Non-pigmented ciliary epithelial cell (primary cell): ENCODE results near the gene GPANK1.

Experiments
- DNase-seq: peaks from one replicate; pipeline ENCODE4 v3.0.0-alpha.2; 2010; ENCODE audit warnings: low read depth

Gene GPANK1

GRCh38 chr6:31691078-31691463 lies 26.3 kb upstream of the GPANK1 start:
- no peak for DNase-seq

- DNase-seq = no peak
Observed at GRCh38 chr6:31690231-31691077, 25.7 kb upstream of the GPANK1 start.

GRCh38 chr6:31689249-31690110 lies 24.7 kb upstream of the GPANK1 start:
- DNase-seq = no peak

DNA sequence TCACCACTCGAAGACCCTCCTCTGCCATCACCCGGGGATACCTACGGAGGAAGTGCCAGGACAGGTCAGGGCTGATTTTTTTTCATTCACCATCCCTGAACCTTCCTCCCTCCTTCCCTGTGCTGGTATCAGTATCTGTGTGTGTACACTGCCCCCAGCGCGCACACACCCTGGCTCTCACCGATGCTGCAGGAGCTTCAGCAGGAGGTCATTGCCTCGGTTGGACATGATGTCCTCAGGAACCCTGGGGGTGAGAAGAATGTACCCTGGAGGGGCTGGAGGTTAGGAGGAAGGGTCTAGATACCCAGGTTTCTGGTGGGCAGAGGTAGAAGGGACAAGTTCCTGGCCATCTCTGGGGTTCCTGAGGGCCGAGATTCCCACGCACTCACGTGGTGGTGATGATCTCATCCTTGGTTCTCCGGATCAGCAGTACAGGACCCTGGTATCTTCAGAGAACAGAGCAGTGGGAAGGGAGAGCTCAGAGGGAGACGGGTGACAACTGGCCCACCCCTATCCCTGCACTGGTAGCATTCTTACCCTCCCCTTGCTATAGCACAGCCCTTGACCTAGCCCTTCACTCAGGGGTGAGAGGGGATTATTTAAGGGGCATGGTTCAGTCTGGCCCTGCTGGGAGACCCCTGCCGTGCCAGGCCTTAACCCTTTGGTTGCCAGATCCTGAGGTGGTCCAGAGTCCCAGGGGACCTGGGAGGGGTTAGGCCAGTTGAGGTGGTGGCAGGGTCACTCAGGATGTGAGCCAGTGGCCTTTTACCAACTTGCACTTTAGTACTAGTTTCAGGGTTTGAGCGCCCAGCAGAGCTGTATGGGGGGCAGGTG lies 23.3 kb upstream of the GPANK1 start:
- no peak for DNase-seq

DNA sequence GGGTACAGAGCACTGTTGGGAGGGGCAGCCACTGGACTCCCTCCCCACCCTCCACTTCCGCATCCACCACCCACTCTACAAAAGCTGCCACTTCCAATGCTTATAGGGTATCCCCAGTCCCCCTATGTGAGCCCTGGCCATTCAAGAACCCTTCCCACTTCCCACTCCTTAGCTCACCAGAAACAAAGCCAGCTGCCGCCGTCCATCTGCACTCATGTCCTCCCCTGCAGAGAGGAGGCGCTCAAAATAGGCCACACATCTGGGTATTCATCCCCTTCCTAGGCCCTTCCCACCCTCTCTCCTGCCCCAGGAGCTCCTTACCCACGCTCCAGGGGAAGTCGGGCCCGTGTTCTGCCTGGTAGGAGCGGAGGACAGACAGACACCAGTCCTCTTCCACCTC lies 22.5 kb upstream of the GPANK1 start:
- DNase-seq = no peak

GRCh38 chr6:31686483-31686882 lies 21.7 kb upstream of the GPANK1 start:
- DNase-seq = no peak

- no peak for DNase-seq
Observed at GRCh38 chr6:31683591-31683990, 18.8 kb upstream of the GPANK1 start.

DNA sequence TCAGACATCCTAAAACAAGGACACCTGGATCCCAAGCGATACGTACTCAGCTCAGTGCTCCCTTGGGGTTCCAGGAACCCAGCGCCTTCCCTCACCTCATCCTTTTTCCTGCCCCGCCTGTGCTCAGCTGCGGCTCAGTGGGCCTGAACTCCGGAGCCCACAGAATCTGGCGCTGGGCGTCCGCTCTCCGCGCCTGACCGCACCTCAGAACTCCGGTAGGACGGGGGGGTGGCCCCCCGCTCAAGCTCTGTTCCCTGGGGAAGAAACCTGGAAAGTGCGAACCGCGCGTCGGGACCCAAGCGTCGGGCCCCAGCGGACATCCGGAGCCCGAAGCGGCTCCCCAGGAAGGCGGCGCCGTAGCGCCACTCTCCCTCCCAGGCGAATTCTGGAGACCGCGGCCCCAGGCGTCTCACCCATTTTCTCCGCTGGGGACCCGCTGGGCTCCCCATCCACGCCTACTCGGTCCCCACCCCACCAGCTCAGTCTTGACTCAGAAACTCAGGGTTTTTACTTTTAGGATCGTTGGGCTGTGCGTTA lies 16.4 kb upstream of the GPANK1 start:
- DNase-seq = no peak

DNA sequence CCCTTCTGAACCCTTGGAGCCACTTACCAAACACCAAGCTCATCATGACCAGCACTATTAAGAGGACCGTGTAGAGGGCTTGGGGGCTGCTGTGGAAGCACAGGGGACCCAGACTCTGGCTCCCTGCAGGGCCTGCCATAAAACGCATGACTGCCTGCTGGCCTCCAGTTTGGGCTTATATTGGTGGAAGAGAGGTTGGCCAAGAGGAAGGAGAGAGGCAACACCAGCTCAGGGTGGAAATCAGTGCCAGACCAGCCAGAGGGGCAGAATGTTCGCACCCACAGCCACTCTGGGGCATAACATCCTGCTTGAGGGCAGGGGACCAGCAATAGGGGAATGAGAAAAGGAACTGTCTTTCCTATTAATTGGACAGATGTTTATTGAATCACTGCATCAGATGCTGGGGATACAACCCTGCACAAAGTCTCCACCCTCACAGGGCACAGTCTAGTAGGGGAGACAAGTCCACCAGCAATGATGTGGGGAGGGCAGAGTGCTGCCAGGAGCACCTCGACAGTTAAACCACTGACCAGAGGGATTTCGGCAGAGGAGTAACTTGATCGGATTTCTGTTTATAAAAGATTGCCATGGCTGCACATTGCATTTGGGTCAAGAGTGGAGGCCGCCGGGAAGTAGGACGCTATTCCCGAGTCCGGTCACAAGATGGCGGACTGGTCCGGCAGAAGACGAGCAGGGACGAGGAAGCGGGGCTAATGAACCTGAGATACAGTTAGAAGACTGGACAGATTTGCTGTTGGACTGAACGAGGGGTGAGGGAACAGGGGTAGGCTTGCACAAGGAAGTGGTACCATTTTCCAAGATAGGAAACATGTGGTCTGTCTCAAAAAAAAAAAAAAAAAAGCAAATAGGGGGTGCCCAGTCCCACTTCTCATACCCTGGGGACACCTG lies 15.7 kb upstream of the GPANK1 start, which contains the start of gene LY6G5C:
TSS of gene LY6G5C (minus strand) at position 842 of the 909 bp plus-strand sequence. CDS start at position 148, 694 bp downstream.
- peak; percentile 74 for DNase-seq

GRCh38 chr6:31677955-31678354 lies 13.2 kb upstream of the GPANK1 start:
- no peak for DNase-seq

DNA sequence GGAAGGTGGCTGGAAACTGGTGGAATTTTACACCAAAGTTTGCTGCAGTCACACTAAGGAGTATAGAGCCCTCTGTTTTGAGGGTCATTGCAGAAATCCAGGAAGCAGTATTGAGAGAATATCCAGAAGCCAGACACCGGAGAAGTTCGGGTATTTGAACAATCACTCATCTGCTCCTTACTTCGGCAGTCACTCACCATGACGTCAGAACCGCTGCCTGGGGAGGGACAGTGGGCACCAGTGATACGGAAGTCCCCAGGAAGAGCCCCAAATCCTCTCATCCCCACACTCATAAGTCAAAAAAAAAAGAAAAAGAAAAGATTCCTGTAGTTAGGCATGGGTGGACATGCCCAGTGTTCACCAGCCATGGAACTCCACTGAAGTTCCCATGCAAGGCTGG lies 12.1 kb upstream of the GPANK1 start:
- no peak for DNase-seq

GRCh38 chr6:31676322-31676903 lies 11.6 kb upstream of the GPANK1 start:
- DNase-seq = no peak

- DNase-seq = no peak
Observed at GRCh38 chr6:31669676-31670075, 4.9 kb upstream of the GPANK1 start, which contains the start of gene LY6G5B. LY6G5B (plus strand) TSS chr6:31669976; CDS start chr6:31670951, 975 bp downstream.

DNA sequence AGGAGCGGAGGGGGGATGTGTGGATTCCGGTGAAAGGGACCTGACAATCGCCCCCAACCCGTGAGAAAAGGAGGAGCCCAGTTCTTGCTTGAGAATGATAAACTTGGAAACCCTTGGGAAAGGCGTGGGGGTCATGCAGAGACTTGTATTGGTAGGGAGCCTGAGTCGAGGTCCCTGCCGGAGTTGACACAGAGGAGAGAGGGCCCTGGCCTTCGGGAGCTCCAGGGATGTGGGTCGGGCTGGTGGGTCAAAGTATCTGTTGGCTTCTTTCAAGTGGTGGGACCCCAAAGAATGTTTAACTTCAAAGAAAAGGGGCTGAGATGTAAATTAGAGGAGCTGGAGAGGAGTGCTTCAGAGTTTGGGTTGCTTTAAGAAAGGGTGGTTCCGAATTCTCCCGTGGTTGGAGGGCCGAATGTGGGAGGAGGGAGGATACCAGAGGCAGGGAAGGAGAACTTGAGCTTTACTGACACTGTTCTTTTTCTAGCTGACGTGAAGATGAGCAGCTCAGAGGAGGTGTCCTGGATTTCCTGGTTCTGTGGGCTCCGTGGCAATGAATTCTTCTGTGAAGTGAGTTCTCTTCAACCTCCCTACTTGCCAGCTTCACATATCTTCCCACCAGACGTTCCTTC lies 1.7 kb upstream of the GPANK1 start:
- DNase-seq = no peak

GRCh38 chr6:31665501-31666336 lies 922 bp upstream of the GPANK1 start, which contains the start of gene CSNK2B:
CSNK2B (plus strand) TSS chr6:31666080; CDS start chr6:31666832, 752 bp downstream.
- DNase-seq = peak; percentile 82

DNA sequence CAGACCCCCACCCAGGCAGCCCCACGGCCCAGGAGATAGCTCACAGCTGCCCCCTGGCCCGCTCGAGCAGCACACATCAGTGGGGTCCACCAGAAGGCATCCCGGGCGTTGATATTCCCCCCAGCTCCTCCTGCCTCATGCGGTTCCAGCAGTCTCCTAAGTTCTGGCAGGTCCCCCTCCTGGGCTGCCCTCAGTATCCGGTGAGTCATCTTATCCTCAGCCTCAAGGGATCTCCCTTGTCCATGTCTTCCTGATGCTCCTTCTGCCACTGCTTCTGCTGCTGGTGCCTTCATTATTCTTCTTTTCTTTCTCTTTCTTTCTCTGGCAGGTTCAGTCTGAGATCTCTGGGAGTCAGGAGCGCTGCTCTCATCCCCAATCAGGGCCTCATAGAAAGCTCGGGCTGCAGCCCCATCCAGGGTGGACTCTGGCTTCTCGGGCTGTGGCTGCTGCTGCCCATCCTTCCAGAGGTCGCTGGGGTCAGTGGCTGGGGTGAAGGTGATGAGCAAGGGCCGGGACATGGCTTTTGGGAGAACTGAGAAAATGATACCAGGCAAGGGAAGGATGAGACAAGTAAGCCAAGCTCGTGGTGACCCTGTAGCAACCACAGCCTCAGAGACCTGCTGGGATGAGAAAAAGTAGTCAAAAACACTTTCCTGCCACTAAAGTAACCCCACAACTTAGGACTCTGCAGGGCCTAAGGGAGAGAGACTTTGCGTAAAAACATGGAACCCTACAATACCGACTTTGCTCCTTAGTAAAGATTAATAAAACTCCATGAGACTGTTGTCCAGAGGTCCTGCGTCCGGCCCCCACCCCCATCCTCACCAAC lies 622 bp downstream of the GPANK1 start:
- DNase-seq = peak; percentile 53

- DNase-seq = no peak
Observed at GRCh38 chr6:31663126-31663960, 1.5 kb downstream of the GPANK1 start.
